Measurements from ENCODE around the gene TNS3. TPM values are rescaled to one million over a fixed set of nuclear protein-coding genes. Genes with fewer than 3 reads are reported as not detected.

The TNS3 gene
- total and polyA plus RNA-seq, 2 of the 13 experiments (the other 11 are each of a cell fraction or from before 2014, with no cell fraction given), result 52.9 to 55.7 TPM

- TF ChIP-seq PAF1 (CRISPR knock-in tag; IDR thresholded peaks at IDR 0.05) (0 out of 2 replicates have a peak, but pooled peaks have one; percentile 44), ZSCAN30 (CRISPR knock-in tag; IDR thresholded peaks at IDR 0.05) (no peak), ZMYM2 (CRISPR knock-in tag; IDR thresholded peaks at IDR 0.05) (peak; percentile 93), TOE1 (CRISPR knock-in tag; IDR thresholded peaks at IDR 0.05) (0 out of 2 replicates have a peak, but pooled peaks have one; percentile 49), THRA (CRISPR knock-in tag; IDR thresholded peaks at IDR 0.05; ENCODE audit: borderline replicate concordance) (peak; percentile 97; the same call in 1 of the 2 replicates), RXRA (CRISPR knock-in tag; IDR thresholded peaks at IDR 0.05) (peak; percentile 98), TIGD3 (CRISPR knock-in tag; IDR thresholded peaks at IDR 0.05; ENCODE audit: borderline replicate concordance) (no peak), ZBTB4 (CRISPR knock-in tag; IDR thresholded peaks at IDR 0.05; ENCODE audit: borderline replicate concordance) (peak; percentile 79; the same call in 1 of the 2 replicates), ZNF775 (CRISPR knock-in tag; IDR thresholded peaks at IDR 0.05; ENCODE audit: borderline replicate concordance) (no peak), NFE2 (CRISPR knock-in tag; IDR thresholded peaks at IDR 0.05) (peak; percentile 79; the same call in 1 of the 2 replicates), ZNF550 (CRISPR knock-in tag; IDR thresholded peaks at IDR 0.05; ENCODE audit: borderline replicate concordance) (no peak), EEA1 (CRISPR knock-in tag; IDR thresholded peaks at IDR 0.05; ENCODE audit: borderline replicate concordance) (no peak), BRF2 (CRISPR knock-in tag; IDR thresholded peaks at IDR 0.05) (peak; percentile 45), ATF5 (CRISPR knock-in tag; IDR thresholded peaks at IDR 0.05; ENCODE audit: low read depth) (no peak)
Observed at GRCh38 chr7:47474937-47475879, 106.7 kb downstream of the TNS3 start (continued).

Data from HepG2 (cell line).